CD8-positive, alpha-beta memory T cell (primary cell): ENCODE results near the gene ATP6V0A1. TPM values are rescaled to one million over a fixed set of nuclear protein-coding genes. Genes with fewer than 3 reads are reported as not detected.

Experiments used
- CTCF ChIA-PET: fragments of 350-600 bp; sonication (Branson Sonifier 250); formaldehyde crosslinking; loops from one replicate; lab custom pipeline; 2021; ENCODE audit warnings: antibody characterized with exemption; lab: Charles Lee
- POLR2A ChIA-PET: fragments of 350-600 bp; sonication (Branson Sonifier 250); formaldehyde crosslinking; loops from one replicate; lab custom pipeline; 2021; ENCODE audit warnings: antibody characterized with exemption; lab: Charles Lee
- DNase-seq, 5 donors: peaks; one replicate each; pipeline versions ENCODE4 v3.0.0 to v3.0.0-alpha.2; 2020 to 2022; ENCODE audit warnings: mixed read lengths in 1 of 5
- H3K27ac ChIP-seq: one replicate; pipeline ENCODE4 v1.7.0; 2013; ENCODE audit warnings: low read depth, mild to moderate bottlenecking, low read length, moderate library complexity
- H3K27me3 ChIP-seq: 2 replicates; pipeline ENCODE4 v1.7.0; 2013; ENCODE audit warnings: low read length, mild to moderate bottlenecking; ENCODE audit not compliant: insufficient read depth, poor library complexity, severe bottlenecking
- H3K36me3 ChIP-seq: 2 replicates; pipeline ENCODE4 v1.7.0; 2013; ENCODE audit warnings: mild to moderate bottlenecking, low read length, moderate library complexity; ENCODE audit not compliant: insufficient read depth
- H3K4me1 ChIP-seq: 2 replicates; pipeline ENCODE4 v1.7.0; 2013; ENCODE audit warnings: mild to moderate bottlenecking, low read length, moderate library complexity; ENCODE audit not compliant: insufficient read depth
- H3K4me3 ChIP-seq: 2 replicates; pipeline ENCODE4 v1.7.0; 2013; ENCODE audit warnings: mild to moderate bottlenecking, low read length
- H3K9me3 ChIP-seq: 2 replicates; pipeline ENCODE4 v1.7.0; 2013; ENCODE audit warnings: mild to moderate bottlenecking, low read length
- H3K27ac Mint-ChIP-seq, 8 donors: one replicate each; pipeline ENCODE4 v1.8.0; 2020 to 2021; ENCODE audit warnings: mixed read lengths in 8 of 8, mild to moderate bottlenecking in 6 of 8, inconsistent platforms in 3 of 8, moderate library complexity in 3 of 8
- H3K27me3 Mint-ChIP-seq, 2 donors: one replicate each; pipeline ENCODE4 v1.8.0; 2020 to 2021; ENCODE audit warnings: mixed read lengths in 2 of 2, mild to moderate bottlenecking in 1 of 2, moderate library complexity in 1 of 2
- H3K36me3 Mint-ChIP-seq, 3 donors: one replicate each; pipeline ENCODE4 v1.8.0; 2020 to 2021; ENCODE audit warnings: mixed read lengths in 3 of 3, inconsistent platforms in 1 of 3, mild to moderate bottlenecking in 1 of 3
- H3K4me1 Mint-ChIP-seq, 3 donors: one replicate each; pipeline ENCODE4 v1.8.0; 2020 to 2021; ENCODE audit warnings: mixed read lengths in 3 of 3, inconsistent platforms in 1 of 3, mild to moderate bottlenecking in 1 of 3
- H3K4me3 Mint-ChIP-seq, 7 donors: one replicate each; pipeline ENCODE4 v1.8.0; 2020 to 2021; ENCODE audit warnings: mixed read lengths in 7 of 7, mild to moderate bottlenecking in 6 of 7, moderate library complexity in 4 of 7, inconsistent platforms in 2 of 7
- H3K9me3 Mint-ChIP-seq, 5 donors: one replicate each; pipeline ENCODE4 v1.8.0; 2020 to 2022; ENCODE audit warnings: mixed read lengths in 5 of 5, mild to moderate bottlenecking in 3 of 5, moderate library complexity in 2 of 5, inconsistent platforms in 1 of 5
- polyA plus RNA-seq: library from polyadenylated mRNA; unstranded; fragments of 300-500 nt; fragmentation: Illumina TruSeq; gene quantifications from one replicate; pipeline ENCODE4 v1.2.3, GENCODE V29; 2021
- total RNA-seq, 2 experiments: library from RNA; stranded (reverse); gene quantifications; one replicate each; pipeline ENCODE4 v1.2.3, GENCODE V29; 2021

Gene ATP6V0A1
- total and polyA plus RNA-seq, 3 experiments from 2014 or later = 3.0 to 5.5 (median 3.6) TPM

DNA sequence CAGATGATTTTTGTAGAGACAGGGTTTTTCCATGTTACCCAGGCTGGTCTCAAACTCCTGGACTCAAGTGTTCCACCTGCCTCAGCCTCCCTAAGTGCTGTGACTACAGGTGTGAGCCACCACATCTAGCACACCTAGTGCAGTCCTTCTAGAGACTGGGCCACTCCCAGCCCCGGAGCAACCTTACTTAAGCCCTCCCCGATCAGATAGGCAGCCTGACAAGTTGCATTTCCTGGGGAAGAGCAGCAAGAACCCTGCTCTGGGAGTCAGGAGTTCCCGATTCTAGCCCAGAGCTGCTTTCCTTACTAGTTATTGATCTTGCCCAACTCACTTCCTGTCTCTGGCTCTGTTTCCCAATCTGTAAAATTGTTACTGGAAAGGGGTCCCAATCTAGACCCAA, 70.4 kb downstream of the ATP6V0A1 start:
- no peak overlapping the region for H3K4me3 ChIP-seq
- DNase-seq = no peak
- H3K4me1 ChIP-seq = peaks cover 34% of the 10 kb centered on the region
- H3K27ac ChIP-seq = no peak overlapping the region
- no peaks in the 10 kb centered on the region for H3K36me3 ChIP-seq
- Mint-ChIP-seq H3K27me3 (peaks cover 0 to 3% of the 10 kb centered on the region in 2 donors), H3K4me1 (peaks cover 41 to 57% (median 48%) of the 10 kb centered on the region in 3 donors), H3K27ac (peak overlapping the region in 5 of 8 donors; percentile 12 to 93 (median 84)), H3K9me3 (no peaks in the 10 kb centered on the region), H3K4me3 (peak overlapping the region in 2 of 7 donors; percentile 24 to 26), H3K36me3 (no peaks in the 10 kb centered on the region)
- H3K27me3 ChIP-seq = no peaks in the 10 kb centered on the region
- POLR2A ChIA-PET = interaction anchor here (0.7 kb wide), 1 partner anchor 130 kb away, joined by 3 read pairs; the partner anchor contains the start of gene TUBG2
- CTCF ChIA-PET = interaction anchor here (0.7 to 2.0 kb wide), 6 partner anchors 11 to 207 kb away, joined by 3 to 11 read pairs (median 5); partner anchors contain the start of gene CAVIN1
- H3K9me3 ChIP-seq = no peaks in the 10 kb centered on the region

DNA sequence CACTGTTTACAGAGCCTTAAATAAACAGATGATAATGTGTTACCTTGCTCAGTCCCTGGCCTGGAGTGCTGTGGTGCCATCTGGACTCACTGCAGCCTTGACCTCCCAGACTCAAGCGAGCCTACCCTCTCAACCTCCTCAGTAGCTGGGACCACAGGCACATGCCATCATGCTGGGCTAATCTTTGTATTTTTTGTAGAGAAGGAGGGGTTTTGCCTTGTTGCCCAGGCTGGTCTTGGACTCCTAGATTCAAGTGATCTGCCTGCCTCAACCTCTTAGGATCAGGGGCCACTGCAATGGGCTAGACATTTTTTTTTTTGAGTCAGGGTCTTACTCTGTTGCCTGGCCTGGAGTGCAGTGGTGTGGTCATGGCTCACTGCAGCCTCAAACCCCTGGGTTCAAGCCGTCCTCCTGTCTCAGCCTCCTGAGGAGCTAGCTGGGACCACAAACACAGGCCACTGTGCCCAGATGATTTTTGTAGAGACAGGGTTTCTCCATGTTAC, 72.3 kb downstream of the ATP6V0A1 start:
- no peak overlapping the region for H3K27ac ChIP-seq
- H3K27me3 ChIP-seq = no peaks in the 10 kb centered on the region
- H3K4me1 ChIP-seq = peaks cover 42% of the 10 kb centered on the region
- Mint-ChIP-seq H3K4me1 (peaks cover 44 to 51% (median 46%) of the 10 kb centered on the region in 3 donors), H3K36me3 (peaks cover 0 to 1% (median 0%) of the 10 kb centered on the region in 3 donors), H3K4me3 (peak overlapping the region; percentile 83 to 92 (median 86)), H3K27ac (peak overlapping the region in 7 of 8 donors; percentile 84 to 92 (median 88)), H3K27me3 (no peaks in the 10 kb centered on the region), H3K9me3 (no peaks in the 10 kb centered on the region)
- POLR2A ChIA-PET = interaction anchor here (1.1 to 1.3 kb wide), 2 partner anchors 17 to 23 kb away, joined by 3 read pairs; no protein-coding TSS in a partner anchor
- H3K9me3 ChIP-seq = no peaks in the 10 kb centered on the region
- no peak overlapping the region for H3K4me3 ChIP-seq
- H3K36me3 ChIP-seq = no peaks in the 10 kb centered on the region
- CTCF ChIA-PET = interaction anchor here (0.9 to 1.8 kb wide), 6 partner anchors 47 to 219 kb away, joined by 3 to 11 read pairs (median 5); partner anchors contain the start of genes CAVIN1, PSMC3IP and STAT3
- DNase-seq = no peak

DNA sequence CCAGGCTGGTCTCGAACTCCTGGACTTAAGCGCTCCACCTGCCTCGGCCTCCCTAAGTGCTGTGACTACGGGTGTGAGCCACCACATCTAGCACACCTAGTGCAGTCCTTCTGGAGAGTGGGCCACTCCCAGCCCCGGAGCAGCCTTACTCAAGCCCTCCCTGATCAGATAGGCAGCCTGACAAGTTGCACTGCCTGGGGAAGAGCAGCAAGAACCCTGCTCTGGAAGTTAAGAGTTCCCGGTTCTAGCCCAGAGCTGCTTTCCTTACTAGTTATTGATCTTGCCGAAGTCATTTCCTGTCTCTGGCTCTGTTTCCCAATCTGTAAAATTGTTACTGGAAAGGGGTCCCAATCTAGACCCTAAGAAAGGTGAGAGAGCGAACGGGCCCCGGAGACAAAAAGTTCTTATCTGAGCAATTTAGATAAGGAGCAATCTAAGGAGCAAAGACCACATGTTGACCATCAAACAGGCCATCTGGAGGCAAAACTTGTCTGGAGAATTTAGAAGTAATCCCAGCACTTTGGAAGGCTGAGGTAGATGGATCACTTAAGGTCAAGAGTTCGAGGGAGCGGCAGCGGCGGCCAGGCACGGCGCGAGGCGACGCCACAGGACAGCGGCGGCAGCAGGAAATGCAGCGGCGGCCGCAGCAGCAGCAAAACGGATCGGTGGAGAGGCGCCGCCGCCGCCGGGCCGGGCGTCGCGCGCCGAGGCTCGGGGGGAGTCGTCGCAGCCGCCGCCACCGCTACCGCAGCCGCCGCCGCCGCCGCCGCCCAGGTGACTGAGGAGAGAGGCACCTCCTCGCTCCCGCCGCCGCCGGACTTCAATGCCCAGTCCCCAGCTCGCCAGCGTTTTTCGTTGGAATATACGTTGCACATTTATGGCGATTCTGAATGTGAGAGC, 73.0 kb downstream of the ATP6V0A1 start:
- Mint-ChIP-seq H3K9me3 (no peaks in the 10 kb centered on the region), H3K27ac (peak overlapping the region; percentile 43 to 92 (median 89)), H3K4me3 (peak overlapping the region; percentile 83 to 92 (median 86))

DNA sequence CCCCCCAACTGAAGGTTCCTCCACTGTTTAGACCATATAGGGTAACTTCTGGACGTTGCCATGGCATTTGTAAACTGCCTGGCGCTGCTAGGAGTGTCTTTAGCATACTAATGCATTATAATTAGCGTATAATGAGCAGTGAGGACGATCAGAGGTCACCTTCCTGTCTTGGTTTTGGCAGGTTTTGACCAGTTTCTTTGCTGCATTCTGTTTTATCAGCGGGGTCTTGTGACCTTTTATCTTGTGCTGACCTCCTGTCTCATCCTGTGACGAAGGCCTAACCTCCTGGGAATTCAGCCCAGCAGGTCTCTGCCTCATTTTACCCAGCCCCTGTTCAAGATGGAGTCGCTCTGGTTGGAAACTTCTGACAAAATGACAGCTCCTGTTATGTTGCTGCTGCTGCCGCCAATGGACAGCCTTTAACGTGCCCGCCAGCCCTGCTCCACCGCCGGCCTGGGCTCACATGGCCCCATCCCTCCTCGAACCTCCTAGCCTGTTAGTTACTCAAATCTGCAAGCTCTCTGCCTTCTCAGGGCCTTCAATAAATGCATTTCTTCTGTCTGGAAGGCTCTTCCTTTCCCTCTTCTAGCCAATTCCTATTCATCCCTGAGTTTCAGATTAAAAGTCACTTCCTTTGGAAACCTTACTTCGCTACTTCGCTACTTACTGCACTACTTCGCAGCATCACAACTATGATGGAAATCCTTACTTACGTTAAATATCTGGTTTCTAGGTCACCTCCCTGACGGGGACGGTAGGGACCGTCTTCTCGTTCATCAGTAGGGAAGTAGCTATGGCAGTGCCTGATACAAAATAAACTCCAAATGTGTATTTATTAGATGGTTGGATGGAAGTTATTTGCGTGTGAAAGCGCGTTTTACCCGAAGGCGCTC, 76.7 kb downstream of the ATP6V0A1 start:
- ChIA-PET POLR2A (interaction anchor here (0.5 to 1.4 kb wide), 7 partner anchors 13 to 142 kb away, joined by 3 to 11 read pairs (median 3); partner anchors contain the start of genes RETREG3 and TUBG1), CTCF (interaction anchor here (0.6 to 2.0 kb wide), 5 partner anchors 8 to 348 kb away, joined by 3 to 10 read pairs (median 7); partner anchors contain the start of gene PSMC3IP)
- no peaks in the 10 kb centered on the region for H3K27me3 Mint-ChIP-seq
- H3K27ac Mint-ChIP-seq = peak overlapping the region; percentile 20 to 89 (median 47)
- peak overlapping the region; percentile 67 to 87 (median 80) for H3K4me3 Mint-ChIP-seq
- Histone ChIP-seq H3K4me3 (peak overlapping the region; percentile 39), H3K9me3 (no peaks in the 10 kb centered on the region), H3K27me3 (no peaks in the 10 kb centered on the region), H3K4me1 (peaks cover 32% of the 10 kb centered on the region), H3K27ac (peak overlapping the region; percentile 55), H3K36me3 (peaks cover 5% of the 10 kb centered on the region)
- peaks cover 0 to 10% (median 0%) of the 10 kb centered on the region in 3 donors for H3K36me3 Mint-ChIP-seq
- H3K4me1 Mint-ChIP-seq = peaks cover 35 to 53% (median 39%) of the 10 kb centered on the region in 3 donors
- no peaks in the 10 kb centered on the region for H3K9me3 Mint-ChIP-seq
- DNase-seq = no peak

More for the DNA sequence above, 73.0 kb downstream of the ATP6V0A1 start:
- Histone ChIP-seq H3K4me3 (peak overlapping the region; percentile 65), H3K27ac (peak overlapping the region; percentile 43), H3K9me3 (no peaks in the 10 kb centered on the region), H3K27me3 (no peaks in the 10 kb centered on the region), H3K4me1 (peaks cover 44% of the 10 kb centered on the region), H3K36me3 (no peaks in the 10 kb centered on the region)
- Mint-ChIP-seq H3K4me1 (peaks cover 46 to 53% (median 47%) of the 10 kb centered on the region in 3 donors), H3K36me3 (peaks cover 0 to 1% (median 0%) of the 10 kb centered on the region in 3 donors), H3K27me3 (no peaks in the 10 kb centered on the region)
- ChIA-PET CTCF (interaction anchor here (0.7 to 1.8 kb wide), 5 partner anchors 9 to 47 kb away, joined by 3 to 7 read pairs (median 3); partner anchors contain the start of gene MLX), POLR2A (interaction anchor here (0.7 to 1.3 kb wide), 2 partner anchors 9 to 17 kb away, joined by 3 read pairs; no protein-coding TSS in a partner anchor)
- peak; percentile 40 to 68 (median 54) for DNase-seq

DNA sequence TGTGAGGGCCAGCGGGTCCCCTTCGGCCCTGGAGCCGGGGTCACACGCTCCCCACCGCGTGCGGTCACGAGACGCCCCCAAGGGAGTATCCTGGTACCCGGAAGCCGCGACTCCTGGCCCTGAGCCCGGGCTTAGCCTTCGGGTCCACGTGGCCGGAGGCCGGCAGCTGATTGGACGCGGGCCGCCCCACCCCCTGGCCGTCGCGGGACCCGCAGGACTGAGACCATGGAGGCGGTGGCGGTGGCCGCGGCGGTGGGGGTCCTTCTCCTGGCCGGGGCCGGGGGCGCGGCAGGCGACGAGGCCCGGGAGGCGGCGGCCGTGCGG, 77.3 kb downstream of the ATP6V0A1 start, which contains the start of gene NAGLU:
NAGLU (plus strand) TSS at position 194 of the 324 bp plus-strand sequence; CDS start at position 226, 32 bp downstream.
- H3K36me3 Mint-ChIP-seq = peaks cover 0 to 10% (median 0%) of the 10 kb centered on the region in 3 donors
- H3K9me3 ChIP-seq = no peaks in the 10 kb centered on the region
- peaks cover 31% of the 10 kb centered on the region for H3K4me1 ChIP-seq
- peak; percentile 66 to 87 (median 78) for DNase-seq
- peak within 1 kb of the TSS; percentile 76 to 89 (median 84) for H3K4me3 Mint-ChIP-seq
- ChIA-PET POLR2A (interaction anchor here (0.5 to 1.4 kb wide), 10 partner anchors 11 to 147 kb away, joined by 3 to 11 read pairs (median 3); partner anchors contain the start of genes RETREG3, STAT3 and TUBG1), CTCF (interaction anchor here (0.6 to 2.0 kb wide), 8 partner anchors 8 to 348 kb away, joined by 3 to 10 read pairs (median 5); partner anchors contain the start of gene PSMC3IP)
- no peaks in the 10 kb centered on the region for H3K27me3 Mint-ChIP-seq
- H3K36me3 ChIP-seq = peaks cover 5% of the 10 kb centered on the region
- H3K4me3 ChIP-seq = peak within 1 kb of the TSS; percentile 70
- H3K27ac ChIP-seq = peak within 1 kb of the TSS; percentile 55
- H3K27me3 ChIP-seq = no peaks in the 10 kb centered on the region
- peak within 1 kb of the TSS; percentile 32 to 89 (median 54) for H3K27ac Mint-ChIP-seq
- H3K4me1 Mint-ChIP-seq = peaks cover 35 to 53% (median 39%) of the 10 kb centered on the region in 3 donors
- no peaks in the 10 kb centered on the region for H3K9me3 Mint-ChIP-seq

DNA sequence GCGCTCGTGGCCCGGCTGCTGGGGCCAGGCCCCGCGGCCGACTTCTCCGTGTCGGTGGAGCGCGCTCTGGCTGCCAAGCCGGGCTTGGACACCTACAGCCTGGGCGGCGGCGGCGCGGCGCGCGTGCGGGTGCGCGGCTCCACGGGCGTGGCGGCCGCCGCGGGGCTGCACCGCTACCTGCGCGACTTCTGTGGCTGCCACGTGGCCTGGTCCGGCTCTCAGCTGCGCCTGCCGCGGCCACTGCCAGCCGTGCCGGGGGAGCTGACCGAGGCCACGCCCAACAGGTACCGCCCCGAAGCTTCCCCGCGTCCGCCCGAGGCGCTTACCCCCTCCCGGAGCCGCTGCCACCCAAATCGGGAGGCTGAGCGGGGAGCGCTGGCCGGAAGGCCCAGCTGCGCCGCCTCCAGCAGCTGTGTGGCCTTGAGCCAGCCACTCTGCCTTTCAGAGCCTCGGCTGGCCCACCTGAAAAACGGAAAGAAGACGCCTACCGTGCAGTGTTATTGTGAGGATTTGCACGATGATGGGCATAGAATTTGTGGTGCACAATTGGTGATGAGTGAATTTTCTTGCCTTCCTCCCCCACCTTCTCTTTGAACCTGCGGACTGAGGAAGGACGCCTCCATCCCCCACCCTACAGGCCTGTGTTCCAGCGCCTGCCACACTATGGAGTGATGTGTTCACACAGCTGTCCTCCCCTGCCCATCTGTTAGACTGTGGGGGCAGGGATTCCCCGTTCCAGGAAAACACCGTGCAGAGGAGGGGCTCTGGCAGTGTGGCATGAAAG, 77.9 kb downstream of the ATP6V0A1 start:
- peak overlapping the region in 5 of 8 donors; percentile 39 to 88 (median 58) for H3K27ac Mint-ChIP-seq
- POLR2A ChIA-PET = interaction anchor here (0.7 to 1.4 kb wide), 9 partner anchors 10 to 148 kb away, joined by 3 to 9 read pairs (median 3); partner anchors contain the start of genes RETREG3, STAT3 and TUBG1

More for the DNA sequence above, 77.9 kb downstream of the ATP6V0A1 start:
- H3K4me3 Mint-ChIP-seq = peak overlapping the region; percentile 76 to 89 (median 83)
- H3K36me3 ChIP-seq = peaks cover 5% of the 10 kb centered on the region
- no peaks in the 10 kb centered on the region for H3K9me3 ChIP-seq
- CTCF ChIA-PET = interaction anchor here (0.7 to 2.0 kb wide), 8 partner anchors 9 to 130 kb away, joined by 3 to 10 read pairs (median 5); partner anchors contain the start of gene PSMC3IP
- peak overlapping the region; percentile 27 for H3K27ac ChIP-seq
- H3K4me1 Mint-ChIP-seq = peaks cover 35 to 53% (median 39%) of the 10 kb centered on the region in 3 donors
- H3K36me3 Mint-ChIP-seq = peaks cover 0 to 11% (median 0%) of the 10 kb centered on the region in 3 donors
- H3K9me3 Mint-ChIP-seq = no peaks in the 10 kb centered on the region
- peak overlapping the region; percentile 70 for H3K4me3 ChIP-seq
- H3K27me3 Mint-ChIP-seq = no peaks in the 10 kb centered on the region
- H3K4me1 ChIP-seq = peaks cover 31% of the 10 kb centered on the region
- H3K27me3 ChIP-seq = no peaks in the 10 kb centered on the region
- peak in 4 of 5 donors; percentile 50 to 76 (median 61) for DNase-seq
